DOHH2 (cell line): ENCODE measurements around the gene YPEL5.

Experiments used
- H3F3A ChIP-seq: fragments of 200-600 bp; sonication (generic), shearing (Covaris generic); 2 replicates; pipeline ENCODE4 v1.6.0; 2016; ENCODE audit warnings: antibody characterized with exemption, mild to moderate bottlenecking; ENCODE audit not compliant: control insufficient read depth, insufficient read depth
- H3K27ac ChIP-seq: fragments of 200-600 bp; sonication (generic); 2 replicates; pipeline ENCODE4 v1.5.1; 2014; ENCODE audit warnings: low read depth, mild to moderate bottlenecking, low read length, moderate library complexity
- H3K27me3 ChIP-seq: fragments of 200-600 bp; sonication (generic); 2 replicates; pipeline ENCODE4 v1.6.1; 2014; ENCODE audit warnings: mild to moderate bottlenecking, low read length, mixed read lengths; ENCODE audit not compliant: control insufficient read depth
- H3K36me3 ChIP-seq: fragments of 200-600 bp; sonication (generic); 2 replicates; pipeline ENCODE4 v1.6.1; 2014; ENCODE audit warnings: mild to moderate bottlenecking, low read length, moderate library complexity, mixed read lengths; ENCODE audit not compliant: control insufficient read depth
- H3K4me1 ChIP-seq: fragments of 200-600 bp; sonication (generic); 2 replicates; pipeline ENCODE4 v1.6.1; 2014; ENCODE audit warnings: mild to moderate bottlenecking, low read length, mixed read lengths; ENCODE audit not compliant: control insufficient read depth
- H3K4me2 ChIP-seq: fragments of 200-600 bp; sonication (generic); 2 replicates; pipeline ENCODE4 v1.6.0; 2014; ENCODE audit warnings: mild to moderate bottlenecking, low read length, moderate library complexity
- H3K4me3 ChIP-seq: fragments of 200-600 bp; sonication (generic); 2 replicates; pipeline ENCODE4 v1.5.1; 2014; ENCODE audit warnings: mild to moderate bottlenecking, low read length, mixed read lengths
- H3K79me2 ChIP-seq: fragments of 200-600 bp; sonication (generic); 2 replicates; pipeline ENCODE4 v1.6.1; 2014; ENCODE audit warnings: mild to moderate bottlenecking, low read length, mixed read lengths; ENCODE audit not compliant: control insufficient read depth
- H3K9me2 ChIP-seq: fragments of 200-600 bp; sonication (generic); replicated peaks from 2 replicates; pipeline ENCODE4 v1.6.1; 2014; ENCODE audit warnings: mild to moderate bottlenecking, low read length, mixed read lengths; ENCODE audit not compliant: control insufficient read depth
- H3K9me3 ChIP-seq: fragments of 200-600 bp; sonication (generic); 2 replicates; pipeline ENCODE4 v1.6.1; 2014; ENCODE audit warnings: antibody characterized with exemption, low read length, mixed read lengths; ENCODE audit not compliant: control insufficient read depth, insufficient read depth
- H4K20me1 ChIP-seq: fragments of 200-600 bp; sonication (generic); 2 replicates; pipeline ENCODE4 v1.6.0; 2014; ENCODE audit warnings: low read depth, mild to moderate bottlenecking, antibody characterized with exemption, low read length, moderate library complexity; ENCODE audit not compliant: control insufficient read depth, insufficient read depth
- EZH2phosphoT487 ChIP-seq: fragments of 200-600 bp; sonication (generic); IDR thresholded peaks from 2 replicates; pipeline ENCODE4 v1.6.1; 2017; ENCODE audit warnings: borderline replicate concordance, mild to moderate bottlenecking, antibody characterized with exemption, low read length, moderate library complexity, mixed read lengths
- TF ChIP-seq, protein P1 (sequence below): fragments of 200-600 bp; sonication (generic); IDR thresholded peaks from one replicate; pipeline ENCODE4 v1.5.1; 2014; ENCODE audit warnings: antibody characterized with exemption, mild to moderate bottlenecking, low read depth, low read length; ENCODE audit not compliant: poor library complexity, severe bottlenecking

The YPEL5 gene

DNA sequence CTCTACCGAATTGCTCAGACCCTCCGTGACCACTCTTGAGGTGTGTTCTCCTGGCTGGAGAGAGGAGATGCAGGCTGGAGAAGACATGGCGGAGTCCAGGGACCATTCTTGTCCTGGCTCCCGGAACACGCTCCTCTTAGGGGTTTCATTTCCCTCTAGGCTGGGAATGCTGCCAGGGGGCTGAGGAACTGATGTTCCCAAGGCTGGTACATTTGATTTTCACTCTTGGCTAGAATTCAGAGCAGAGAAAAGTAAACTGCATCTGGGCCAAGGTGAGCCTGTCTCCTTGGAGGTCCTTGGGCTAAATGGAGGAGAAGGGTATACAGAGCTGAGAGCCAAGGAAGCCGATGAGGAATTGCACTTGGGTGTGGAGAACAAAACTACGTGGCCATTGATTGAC is 56.3 kb downstream of the YPEL5 start:
- Histone ChIP-seq H3K4me3 (no peak overlapping the region), H3K9me2 (no peaks in the 10 kb centered on the region), H3K36me3 (no peaks in the 10 kb centered on the region), H3K4me2 (no peak overlapping the region), H3K27me3 (peaks cover 7% of the 10 kb centered on the region; the same call in 1 of the 2 replicates), H3F3A (no peaks in the 10 kb centered on the region), H3K27ac (no peak overlapping the region), H3K4me1 (no peaks in the 10 kb centered on the region), H3K79me2 (no peaks in the 10 kb centered on the region), H3K9me3 (no peaks in the 10 kb centered on the region), H4K20me1 (no peaks in the 10 kb centered on the region)
- no peak for TF ChIP-seq EZH2phosphoT487
- TF ChIP-seq, protein P1, sequence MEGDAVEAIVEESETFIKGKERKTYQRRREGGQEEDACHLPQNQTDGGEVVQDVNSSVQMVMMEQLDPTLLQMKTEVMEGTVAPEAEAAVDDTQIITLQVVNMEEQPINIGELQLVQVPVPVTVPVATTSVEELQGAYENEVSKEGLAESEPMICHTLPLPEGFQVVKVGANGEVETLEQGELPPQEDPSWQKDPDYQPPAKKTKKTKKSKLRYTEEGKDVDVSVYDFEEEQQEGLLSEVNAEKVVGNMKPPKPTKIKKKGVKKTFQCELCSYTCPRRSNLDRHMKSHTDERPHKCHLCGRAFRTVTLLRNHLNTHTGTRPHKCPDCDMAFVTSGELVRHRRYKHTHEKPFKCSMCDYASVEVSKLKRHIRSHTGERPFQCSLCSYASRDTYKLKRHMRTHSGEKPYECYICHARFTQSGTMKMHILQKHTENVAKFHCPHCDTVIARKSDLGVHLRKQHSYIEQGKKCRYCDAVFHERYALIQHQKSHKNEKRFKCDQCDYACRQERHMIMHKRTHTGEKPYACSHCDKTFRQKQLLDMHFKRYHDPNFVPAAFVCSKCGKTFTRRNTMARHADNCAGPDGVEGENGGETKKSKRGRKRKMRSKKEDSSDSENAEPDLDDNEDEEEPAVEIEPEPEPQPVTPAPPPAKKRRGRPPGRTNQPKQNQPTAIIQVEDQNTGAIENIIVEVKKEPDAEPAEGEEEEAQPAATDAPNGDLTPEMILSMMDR, result no peak

DNA sequence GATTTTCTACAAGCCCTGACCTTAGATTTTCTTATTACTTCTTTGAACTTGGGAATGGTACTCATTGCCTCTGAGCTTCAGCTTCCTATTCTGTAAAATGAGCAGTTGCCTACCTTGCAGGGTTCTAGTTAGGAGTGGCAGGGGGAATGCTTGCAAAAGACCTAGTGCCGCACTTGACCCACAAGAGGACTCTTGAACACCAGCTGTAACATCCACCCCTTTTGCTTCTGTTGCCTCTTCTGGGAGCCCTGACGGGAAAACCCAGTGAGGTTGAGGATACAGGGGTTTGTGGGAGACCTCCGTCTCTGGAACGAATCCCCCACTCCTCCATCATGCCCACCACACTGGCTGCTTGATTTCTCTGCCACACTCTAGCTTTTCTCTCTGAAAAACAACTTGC is 57.5 kb downstream of the YPEL5 start:
- H3K79me2 ChIP-seq, result no peaks in the 10 kb centered on the region
- no peaks in the 10 kb centered on the region for H3F3A ChIP-seq
- H3K4me1 ChIP-seq, result no peaks in the 10 kb centered on the region
- no peaks in the 10 kb centered on the region for H3K36me3 ChIP-seq
- no peaks in the 10 kb centered on the region for H3K9me3 ChIP-seq
- H4K20me1 ChIP-seq, result no peaks in the 10 kb centered on the region
- TF ChIP-seq, protein P1, result no peak
- TF ChIP-seq EZH2phosphoT487, result no peak
- H3K9me2 ChIP-seq, result no peaks in the 10 kb centered on the region
- no peak overlapping the region for H3K4me2 ChIP-seq
- peaks cover 7% of the 10 kb centered on the region; the same call in 1 of the 2 replicates for H3K27me3 ChIP-seq
- no peak overlapping the region for H3K27ac ChIP-seq
- no peak overlapping the region for H3K4me3 ChIP-seq

GRCh38 chr2:30205456-30205855 is 58.6 kb downstream of the YPEL5 start:
- Histone ChIP-seq H3K79me2 (no peaks in the 10 kb centered on the region), H3K27ac (no peak overlapping the region), H3K4me3 (no peak overlapping the region), H3K27me3 (peaks cover 7% of the 10 kb centered on the region; the same call in 1 of the 2 replicates), H3K9me3 (no peaks in the 10 kb centered on the region), H3K36me3 (no peaks in the 10 kb centered on the region), H4K20me1 (no peaks in the 10 kb centered on the region), H3K4me1 (no peaks in the 10 kb centered on the region), H3K4me2 (no peak overlapping the region), H3F3A (no peaks in the 10 kb centered on the region), H3K9me2 (no peaks in the 10 kb centered on the region)
- TF ChIP-seq EZH2phosphoT487, result no peak
- TF ChIP-seq, protein P1, result no peak
